MM.1S (cell line): ENCODE results near the gene PAX9.

Source experiments
- DNase-seq: peaks from one replicate; pipeline ENCODE4 v3.0.0-alpha.2; 2015
- H2AFZ ChIP-seq: fragments of 300-600 bp; sonication (generic); 2 replicates; pipeline ENCODE4 v1.6.0; 2016; ENCODE audit warnings: antibody characterized with exemption, low read length
- H3F3A ChIP-seq: fragments of 300-600 bp; sonication (generic); 2 replicates; pipeline ENCODE4 v1.6.1; 2016; ENCODE audit warnings: mild to moderate bottlenecking, antibody characterized with exemption, low read length, moderate library complexity, mixed read lengths; ENCODE audit not compliant: insufficient read depth
- H3K27ac ChIP-seq: fragments of 300-600 bp; sonication (generic); 2 replicates; pipeline ENCODE4 v1.5.1; 2016; ENCODE audit warnings: mild to moderate bottlenecking, low read length
- H3K27me3 ChIP-seq: fragments of 300-600 bp; sonication (generic); replicated peaks from 2 replicates; pipeline ENCODE4 v1.6.0; 2016; ENCODE audit warnings: low read length; ENCODE audit not compliant: insufficient read depth
- H3K36me3 ChIP-seq: fragments of 300-600 bp; sonication (generic); replicated peaks from 2 replicates; pipeline ENCODE4 v1.6.1; 2016; ENCODE audit warnings: mild to moderate bottlenecking, low read length, mixed read lengths; ENCODE audit not compliant: insufficient read depth
- H3K4me1 ChIP-seq: fragments of 300-600 bp; sonication (generic); 2 replicates; pipeline ENCODE4 v1.6.1; 2016; ENCODE audit warnings: low read length, mixed read lengths
- H3K4me2 ChIP-seq: fragments of 300-600 bp; sonication (generic); 2 replicates; pipeline ENCODE4 v1.6.0; 2016; ENCODE audit warnings: low read depth, low read length
- H3K4me3 ChIP-seq: fragments of 300-600 bp; sonication (generic); 2 replicates; pipeline ENCODE4 v1.5.1; 2016; ENCODE audit warnings: low read length, mixed read lengths
- H3K79me2 ChIP-seq: fragments of 300-600 bp; sonication (generic); 2 replicates; pipeline ENCODE4 v1.6.1; 2016; ENCODE audit warnings: mixed run types, low read length, mixed read lengths
- H3K9ac ChIP-seq: fragments of 300-600 bp; sonication (generic); 2 replicates; pipeline ENCODE4 v1.6.1; 2016; ENCODE audit warnings: low read length, mixed read lengths
- H3K9me2 ChIP-seq: fragments of 300-600 bp; sonication (generic); replicated peaks from 2 replicates; pipeline ENCODE4 v1.6.1; 2016; ENCODE audit warnings: mild to moderate bottlenecking, low read length, mixed read lengths; ENCODE audit not compliant: insufficient read depth
- H3K9me3 ChIP-seq: fragments of 300-600 bp; sonication (generic); replicated peaks from 2 replicates; pipeline ENCODE4 v1.6.1; 2016; ENCODE audit warnings: mild to moderate bottlenecking, low read length, mixed read lengths; ENCODE audit not compliant: insufficient read depth
- H4K20me1 ChIP-seq: fragments of 300-600 bp; sonication (generic); 2 replicates; pipeline ENCODE4 v1.6.1; 2016; ENCODE audit warnings: mild to moderate bottlenecking, low read length, moderate library complexity, mixed read lengths; ENCODE audit not compliant: insufficient read depth
- EZH2 ChIP-seq: fragments of 300-600 bp; sonication (generic); optimal IDR thresholded peaks from 2 replicates; pipeline ENCODE3; 2017; ENCODE audit warnings: low read depth, mild to moderate bottlenecking, antibody characterized with exemption, low read length, mixed read lengths
- EZH2phosphoT487 ChIP-seq: fragments of 300-600 bp; sonication (generic); IDR thresholded peaks from 2 replicates; pipeline ENCODE4 v1.6.1; 2018; ENCODE audit warnings: antibody characterized with exemption, low read length
- TF ChIP-seq, protein P1 (sequence below): fragments of 300-600 bp; sonication (generic); IDR thresholded peaks from 2 replicates; pipeline ENCODE4 v1.5.1; 2016; ENCODE audit warnings: antibody characterized with exemption, low read length, mixed read lengths

The PAX9 gene

DNA sequence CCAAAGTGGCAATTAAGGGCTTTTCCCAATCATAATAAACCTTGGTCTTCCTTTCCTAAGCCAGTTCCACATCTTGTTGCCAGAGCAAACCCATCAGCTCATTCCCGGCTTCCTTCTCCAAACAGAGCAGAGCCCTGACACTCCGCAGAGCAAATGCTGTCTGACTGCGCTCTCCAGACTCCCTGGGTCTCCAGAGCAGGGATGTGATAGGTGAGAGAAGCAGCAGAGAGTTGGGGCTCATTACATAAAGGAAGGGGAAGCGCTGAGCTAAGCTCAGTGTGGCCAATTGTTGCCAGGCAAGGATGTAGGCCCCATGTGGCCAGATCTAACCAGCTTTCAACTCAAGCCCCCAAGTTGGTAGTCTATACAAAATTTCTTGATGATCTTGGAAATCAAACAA, 36.2 kb upstream of the PAX9 start:
- Histone ChIP-seq H4K20me1 (no peaks in the 10 kb centered on the region), H3K27me3 (no peaks in the 10 kb centered on the region), H3K4me3 (no peak overlapping the region), H3K4me1 (no peaks in the 10 kb centered on the region), H3K9me2 (no peaks in the 10 kb centered on the region), H2AFZ (no peak overlapping the region), H3K36me3 (no peaks in the 10 kb centered on the region), H3K27ac (no peak overlapping the region), H3K9ac (no peak overlapping the region), H3K4me2 (no peak overlapping the region), H3K9me3 (no peaks in the 10 kb centered on the region), H3K79me2 (no peaks in the 10 kb centered on the region), H3F3A (no peaks in the 10 kb centered on the region)
- TF ChIP-seq, protein P1, sequence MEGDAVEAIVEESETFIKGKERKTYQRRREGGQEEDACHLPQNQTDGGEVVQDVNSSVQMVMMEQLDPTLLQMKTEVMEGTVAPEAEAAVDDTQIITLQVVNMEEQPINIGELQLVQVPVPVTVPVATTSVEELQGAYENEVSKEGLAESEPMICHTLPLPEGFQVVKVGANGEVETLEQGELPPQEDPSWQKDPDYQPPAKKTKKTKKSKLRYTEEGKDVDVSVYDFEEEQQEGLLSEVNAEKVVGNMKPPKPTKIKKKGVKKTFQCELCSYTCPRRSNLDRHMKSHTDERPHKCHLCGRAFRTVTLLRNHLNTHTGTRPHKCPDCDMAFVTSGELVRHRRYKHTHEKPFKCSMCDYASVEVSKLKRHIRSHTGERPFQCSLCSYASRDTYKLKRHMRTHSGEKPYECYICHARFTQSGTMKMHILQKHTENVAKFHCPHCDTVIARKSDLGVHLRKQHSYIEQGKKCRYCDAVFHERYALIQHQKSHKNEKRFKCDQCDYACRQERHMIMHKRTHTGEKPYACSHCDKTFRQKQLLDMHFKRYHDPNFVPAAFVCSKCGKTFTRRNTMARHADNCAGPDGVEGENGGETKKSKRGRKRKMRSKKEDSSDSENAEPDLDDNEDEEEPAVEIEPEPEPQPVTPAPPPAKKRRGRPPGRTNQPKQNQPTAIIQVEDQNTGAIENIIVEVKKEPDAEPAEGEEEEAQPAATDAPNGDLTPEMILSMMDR: no peak
- TF ChIP-seq EZH2phosphoT487 (no peak), EZH2 (no peak)
- DNase-seq: no peak

DNA sequence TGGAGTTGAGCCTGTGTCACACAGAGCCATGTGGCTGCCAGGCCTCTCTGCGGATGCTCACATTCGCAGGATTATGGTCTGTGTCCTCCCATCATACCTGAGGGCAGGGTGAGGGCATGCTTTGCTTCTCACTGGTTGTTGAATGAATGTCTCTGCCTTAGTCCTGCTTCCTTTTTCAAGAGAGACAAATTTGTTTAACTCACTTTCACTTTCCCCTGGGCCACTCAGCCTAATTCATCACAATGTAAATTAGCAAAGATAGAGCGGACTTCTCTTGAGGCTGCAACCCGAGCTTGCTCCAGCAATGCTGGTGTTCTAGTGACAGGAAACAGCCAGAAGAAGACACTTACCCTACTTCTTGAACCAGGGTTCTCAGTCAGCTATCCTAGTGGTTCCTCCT, 35.5 kb upstream of the PAX9 start:
- no peak overlapping the region for H3K9ac ChIP-seq
- H3K9me2 ChIP-seq: no peaks in the 10 kb centered on the region
- H3K36me3 ChIP-seq: no peaks in the 10 kb centered on the region
- no peaks in the 10 kb centered on the region for H3F3A ChIP-seq
- TF ChIP-seq, protein P1: no peak
- TF ChIP-seq EZH2phosphoT487: no peak
- no peak for TF ChIP-seq EZH2
- no peak overlapping the region for H2AFZ ChIP-seq
- H3K27me3 ChIP-seq: no peaks in the 10 kb centered on the region
- H3K4me2 ChIP-seq: no peak overlapping the region
- H3K27ac ChIP-seq: no peak overlapping the region
- no peaks in the 10 kb centered on the region for H3K79me2 ChIP-seq
- no peaks in the 10 kb centered on the region for H3K4me1 ChIP-seq
- DNase-seq: no peak
- H3K9me3 ChIP-seq: no peaks in the 10 kb centered on the region
- no peaks in the 10 kb centered on the region for H4K20me1 ChIP-seq
- H3K4me3 ChIP-seq: no peak overlapping the region

DNA sequence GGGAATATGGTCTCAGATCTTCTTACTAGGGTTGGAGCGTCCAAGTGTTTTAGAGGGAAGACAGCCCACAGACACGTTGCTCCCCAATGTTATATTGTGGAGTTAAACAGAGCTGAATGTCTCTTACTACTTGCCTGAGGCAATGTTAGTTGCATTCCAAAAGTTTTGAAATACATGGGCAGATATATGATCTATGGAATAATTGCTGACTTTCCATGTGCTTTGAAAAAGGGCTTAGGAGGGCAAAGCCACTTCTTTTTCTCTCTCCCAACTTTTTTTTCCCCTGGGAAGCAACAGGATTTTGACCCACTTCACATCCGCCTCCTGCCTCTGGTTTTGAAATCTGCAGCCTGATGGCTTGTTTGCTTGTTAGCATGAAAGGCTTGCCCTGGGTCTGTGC, 33.7 kb upstream of the PAX9 start:
- no peak overlapping the region for H3K27ac ChIP-seq
- H3K4me3 ChIP-seq: no peak overlapping the region
- no peaks in the 10 kb centered on the region for H3K9me3 ChIP-seq
- H2AFZ ChIP-seq: no peak overlapping the region
- no peak overlapping the region for H3K4me2 ChIP-seq
- H3K79me2 ChIP-seq: no peaks in the 10 kb centered on the region
- H3K27me3 ChIP-seq: no peaks in the 10 kb centered on the region
- no peaks in the 10 kb centered on the region for H3K4me1 ChIP-seq
- H4K20me1 ChIP-seq: no peaks in the 10 kb centered on the region
- TF ChIP-seq, protein P1: no peak
- TF ChIP-seq EZH2 (no peak), EZH2phosphoT487 (no peak)
- no peak for DNase-seq
- H3K9me2 ChIP-seq: no peaks in the 10 kb centered on the region
- H3K9ac ChIP-seq: no peak overlapping the region
- H3F3A ChIP-seq: no peaks in the 10 kb centered on the region
- no peaks in the 10 kb centered on the region for H3K36me3 ChIP-seq
